Measurements from ENCODE around the gene PCYOX1L.
A peak's percentile ranks its signal among the peaks of the same experiment; 100 is the strongest.
"Not testable (repeated sequence)": the region's sequence is repeated elsewhere in the genome, so short reads cannot be mapped to it uniquely, and the experiment has no call there.

PCYOX1L gene

GRCh38 chr5:149386166-149386565 lies 28.3 kb downstream of the PCYOX1L start:
- DNase-seq (ENCODE audit: low read depth, low spot score) = peak; percentile 59

GRCh38 chr5:149387081-149387631 lies 29.3 kb downstream of the PCYOX1L start:
- DNase-seq (ENCODE audit: low read depth, low spot score) = no peak

GRCh38 chr5:149387982-149388381 lies 30.1 kb downstream of the PCYOX1L start:
- no peak for DNase-seq (ENCODE audit: low read depth, low spot score)

- no peak for DNase-seq (ENCODE audit: low read depth, low spot score)
Observed at GRCh38 chr5:149388498-149389190, 30.8 kb downstream of the PCYOX1L start.

- DNase-seq (ENCODE audit: low read depth, low spot score) = no peak
Observed at GRCh38 chr5:149389552-149390495, 32.0 kb downstream of the PCYOX1L start.

GRCh38 chr5:149391076-149391475 lies 33.2 kb downstream of the PCYOX1L start:
- DNase-seq (ENCODE audit: low read depth, low spot score) = not testable (repeated sequence)

GRCh38 chr5:149391524-149391923 lies 33.7 kb downstream of the PCYOX1L start:
- DNase-seq (ENCODE audit: low read depth, low spot score) = no peak

GRCh38 chr5:149392718-149393117 lies 34.9 kb downstream of the PCYOX1L start:
- DNase-seq (ENCODE audit: low read depth, low spot score) = no peak

- DNase-seq (ENCODE audit: low read depth, low spot score) = not testable (repeated sequence)
Observed at GRCh38 chr5:149394996-149395395, 37.1 kb downstream of the PCYOX1L start.

GRCh38 chr5:149397530-149397929 lies 39.7 kb downstream of the PCYOX1L start:
- no peak for DNase-seq (ENCODE audit: low read depth, low spot score)

- not testable (repeated sequence) for DNase-seq (ENCODE audit: low read depth, low spot score)
Observed at GRCh38 chr5:149398747-149399266, 41.0 kb downstream of the PCYOX1L start.

GRCh38 chr5:149399775-149400174 lies 41.9 kb downstream of the PCYOX1L start:
- no peak for DNase-seq (ENCODE audit: low read depth, low spot score)

GRCh38 chr5:149400304-149400703 lies 42.5 kb downstream of the PCYOX1L start:
- peak; percentile 83 for DNase-seq (ENCODE audit: low read depth, low spot score)

- no peak for DNase-seq (ENCODE audit: low read depth, low spot score)
Observed at GRCh38 chr5:149401051-149401450, 43.2 kb downstream of the PCYOX1L start.

GRCh38 chr5:149402291-149402690 lies 44.4 kb downstream of the PCYOX1L start:
- DNase-seq (ENCODE audit: low read depth, low spot score) = no peak

GRCh38 chr5:149403923-149404745 lies 46.3 kb downstream of the PCYOX1L start:
- DNase-seq (ENCODE audit: low read depth, low spot score) = no peak

GRCh38 chr5:149404746-149405549 lies 47.1 kb downstream of the PCYOX1L start:
- DNase-seq (ENCODE audit: low read depth, low spot score) = peak; percentile 65

- DNase-seq (ENCODE audit: low read depth, low spot score) = peak; percentile 64
Observed at GRCh38 chr5:149405550-149406202, 47.8 kb downstream of the PCYOX1L start.

GRCh38 chr5:149406203-149406978 lies 48.5 kb downstream of the PCYOX1L start:
- DNase-seq (ENCODE audit: low read depth, low spot score) = no peak

Measured in ELF-1 (cell line).